ENCODE measurements around the gene EFNA5. TPM values are rescaled to one million over a fixed set of nuclear protein-coding genes. Genes with fewer than 3 reads are reported as not detected.

The EFNA5 gene
- total RNA-seq, 1 experiment from 2014 or later = 51.2 TPM

DNA sequence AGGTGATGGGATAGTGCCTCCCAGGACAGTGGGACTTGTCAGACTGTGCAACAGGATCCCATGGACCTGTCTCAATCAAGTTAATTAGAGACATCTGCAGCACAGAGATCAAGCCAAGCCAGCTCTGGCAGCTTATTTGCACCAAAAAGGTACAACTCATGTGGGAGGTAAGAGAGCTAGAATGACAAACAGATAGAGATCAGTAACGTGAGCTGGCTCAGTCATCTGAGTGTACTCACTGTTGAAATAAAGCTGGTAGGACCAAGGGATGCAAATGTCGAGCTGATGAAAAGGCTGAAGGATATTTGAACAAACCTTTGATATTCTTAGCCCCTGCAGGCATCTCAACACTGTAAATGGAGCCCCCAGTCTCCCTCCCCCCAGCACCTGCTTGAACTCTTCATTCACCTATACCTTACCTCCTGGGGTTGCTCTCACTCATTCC lies 198.1 kb downstream of the EFNA5 start:
- intact Hi-C loops (cut with micrococcal nuclease) = no loop called here
- Mint-ChIP-seq H3K36me3 (ENCODE audit: insufficient read depth, unreplicated experiment) (peaks cover 13% of the 10 kb centered on the region), H3K4me3 (ENCODE audit: unreplicated experiment) (no peak overlapping the region), H3K27me3 (ENCODE audit: insufficient read depth, unreplicated experiment) (no peaks in the 10 kb centered on the region), H3K9me3 (ENCODE audit: unreplicated experiment) (no peaks in the 10 kb centered on the region), H3K4me1 (ENCODE audit: insufficient read depth, unreplicated experiment) (peaks cover 60% of the 10 kb centered on the region), H3K27ac (ENCODE audit: low read depth, unreplicated experiment) (peak overlapping the region; percentile 44)
- TF ChIP-seq CTCF (IDR thresholded peaks at IDR 0.05; ENCODE audit: unreplicated experiment) = no peak
- no TSS peak for BruUV-seq (replicated peaks)
- DNase-seq (ENCODE audit: unreplicated experiment) = no peak
- ChIA-PET CTCF (no interaction called here), POLR2A (interaction anchor here (0.6 to 1.4 kb wide), 4 partner anchors 27 to 196 kb away, joined by 3 read pairs; no protein-coding TSS in a partner anchor)

DNA sequence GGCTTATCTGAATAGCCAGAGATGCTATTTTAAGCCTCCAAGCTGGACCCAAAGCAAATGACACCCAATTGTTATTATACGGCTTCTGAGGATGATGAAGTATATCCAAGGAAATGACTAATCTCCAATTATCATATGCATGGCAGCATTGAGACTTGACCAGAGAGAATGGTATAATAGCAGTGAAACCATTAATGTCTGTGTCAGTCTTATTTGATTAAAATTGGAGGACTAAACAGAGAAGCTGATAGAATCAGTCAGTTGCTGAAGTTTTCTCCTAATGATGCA lies 200.5 kb downstream of the EFNA5 start:
- BruUV-seq (replicated peaks) = no TSS peak
- H3K9me3 Mint-ChIP-seq (ENCODE audit: unreplicated experiment) = peaks cover 6% of the 10 kb centered on the region
- no peak for TF ChIP-seq CTCF (IDR thresholded peaks at IDR 0.05; ENCODE audit: unreplicated experiment)
- intact Hi-C loops (cut with micrococcal nuclease) = no loop called here
- no peaks in the 10 kb centered on the region for H3K27me3 Mint-ChIP-seq (ENCODE audit: insufficient read depth, unreplicated experiment)
- peak; percentile 55 for DNase-seq (ENCODE audit: unreplicated experiment)
- peaks cover 13% of the 10 kb centered on the region for H3K36me3 Mint-ChIP-seq (ENCODE audit: insufficient read depth, unreplicated experiment)
- peaks cover 73% of the 10 kb centered on the region for H3K4me1 Mint-ChIP-seq (ENCODE audit: insufficient read depth, unreplicated experiment)
- CTCF ChIA-PET = interaction anchor here (0.7 to 1.8 kb wide), 2 partner anchors 102 to 177 kb away, joined by 3 to 4 read pairs; no protein-coding TSS in a partner anchor
- H3K27ac Mint-ChIP-seq (ENCODE audit: low read depth, unreplicated experiment) = peak overlapping the region; percentile 93
- POLR2A ChIA-PET = interaction anchor here (0.8 to 6.5 kb wide), 11 partner anchors 7 to 102 kb away, joined by 3 to 44 read pairs (median 7); no protein-coding TSS in a partner anchor
- H3K4me3 Mint-ChIP-seq (ENCODE audit: unreplicated experiment) = peak overlapping the region; percentile 47

DNA sequence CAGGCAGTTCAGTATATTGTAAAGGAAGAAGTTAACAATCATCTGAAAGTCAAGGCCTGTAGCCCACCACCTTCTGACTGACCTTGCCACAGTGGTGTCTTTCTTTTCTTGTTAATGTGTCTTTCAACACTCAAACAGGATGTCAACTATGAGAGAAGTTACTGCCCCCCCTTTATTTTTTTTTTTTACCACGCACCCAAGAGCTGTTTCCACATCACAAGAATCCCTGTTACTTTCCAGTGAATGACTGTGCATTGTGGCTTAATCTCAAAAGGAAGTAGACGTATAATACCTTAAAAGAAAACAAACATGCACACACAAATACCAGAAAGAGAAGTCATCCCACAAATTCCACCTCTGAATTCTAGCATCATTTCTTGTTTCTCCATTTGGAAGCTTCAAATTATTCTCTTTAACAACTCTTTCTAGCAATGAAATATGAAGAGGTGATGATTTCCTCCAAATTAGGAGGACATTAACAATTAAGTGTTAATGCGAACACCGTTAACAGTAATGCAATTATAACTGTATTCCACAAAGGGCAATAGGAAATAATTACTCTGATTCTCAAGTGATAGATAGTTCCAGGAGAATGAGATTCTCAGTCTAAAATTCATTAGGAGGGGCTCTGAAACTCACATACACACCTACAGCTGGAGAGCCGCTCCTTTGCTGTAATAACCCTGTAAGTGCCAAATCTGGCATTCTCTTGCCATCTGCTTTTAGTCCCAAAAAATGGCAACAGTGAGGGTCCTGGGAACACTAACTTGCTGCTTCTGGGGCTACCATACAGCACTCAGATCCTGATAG lies 201.0 kb downstream of the EFNA5 start:
- no peak for TF ChIP-seq CTCF (IDR thresholded peaks at IDR 0.05; ENCODE audit: unreplicated experiment)
- ChIA-PET POLR2A (interaction anchor here (0.8 to 6.5 kb wide), 19 partner anchors 8 to 205 kb away, joined by 3 to 44 read pairs (median 5); no protein-coding TSS in a partner anchor), CTCF (interaction anchor here (0.7 to 2.5 kb wide), 2 partner anchors 102 to 178 kb away, joined by 3 to 16 read pairs; no protein-coding TSS in a partner anchor)
- Mint-ChIP-seq H3K9me3 (ENCODE audit: unreplicated experiment) (peaks cover 6% of the 10 kb centered on the region), H3K27me3 (ENCODE audit: insufficient read depth, unreplicated experiment) (no peaks in the 10 kb centered on the region), H3K4me3 (ENCODE audit: unreplicated experiment) (peak overlapping the region; percentile 47), H3K4me1 (ENCODE audit: insufficient read depth, unreplicated experiment) (peaks cover 77% of the 10 kb centered on the region), H3K36me3 (ENCODE audit: insufficient read depth, unreplicated experiment) (peaks cover 13% of the 10 kb centered on the region), H3K27ac (ENCODE audit: low read depth, unreplicated experiment) (peak overlapping the region; percentile 93)
- DNase-seq (ENCODE audit: unreplicated experiment) = peak; percentile 94
- TSS peak; percentile 61 for BruUV-seq (replicated peaks)
- intact Hi-C loops (cut with micrococcal nuclease) = loop anchor here (1.0 to 5.0 kb wide), 5 partner anchors 42 to 103 kb away; no protein-coding TSS in a partner anchor

GRCh38 chr5:107469064-107469463 lies 201.7 kb downstream of the EFNA5 start:
- intact Hi-C loops (cut with micrococcal nuclease) = loop anchor here (1.0 to 5.0 kb wide), 5 partner anchors 42 to 103 kb away; no protein-coding TSS in a partner anchor
- CTCF ChIA-PET = interaction anchor here (1.4 to 2.5 kb wide), 2 partner anchors 13 to 102 kb away, joined by 5 to 16 read pairs; no protein-coding TSS in a partner anchor
- POLR2A ChIA-PET = interaction anchor here (0.8 to 6.5 kb wide), 22 partner anchors 9 to 205 kb away, joined by 3 to 44 read pairs (median 5); no protein-coding TSS in a partner anchor
- Mint-ChIP-seq H3K4me1 (ENCODE audit: insufficient read depth, unreplicated experiment) (peaks cover 77% of the 10 kb centered on the region), H3K27me3 (ENCODE audit: insufficient read depth, unreplicated experiment) (no peaks in the 10 kb centered on the region), H3K9me3 (ENCODE audit: unreplicated experiment) (peaks cover 6% of the 10 kb centered on the region), H3K36me3 (ENCODE audit: insufficient read depth, unreplicated experiment) (peaks cover 13% of the 10 kb centered on the region), H3K4me3 (ENCODE audit: unreplicated experiment) (peak overlapping the region; percentile 47), H3K27ac (ENCODE audit: low read depth, unreplicated experiment) (peak overlapping the region; percentile 93)
- no peak for DNase-seq (ENCODE audit: unreplicated experiment)
- TSS peak; percentile 76 for BruUV-seq (replicated peaks)
- no peak for TF ChIP-seq CTCF (IDR thresholded peaks at IDR 0.05; ENCODE audit: unreplicated experiment)

Measured in MCF 10A (cell line).